GM10266 (cell line): ENCODE measurements around the gene GRM5.

Experiments used
- DNase-seq: peaks from one replicate; pipeline ENCODE4 v3.0.0; 2012; ENCODE audit errors: extremely low spot score
- CTCF ChIP-seq: IDR thresholded peaks from 2 replicates; pipeline ENCODE4 v1.5.1; 2012; ENCODE audit warnings: mild to moderate bottlenecking, low read depth; ENCODE audit not compliant: control insufficient read depth, insufficient read depth; ENCODE audit errors: missing control alignments

The GRM5 gene

GRCh38 chr11:88655196-88655595, 410.6 kb downstream of the GRM5 start:
- no peak for DNase-seq
- no peak for TF ChIP-seq CTCF

- DNase-seq = no peak
- no peak for TF ChIP-seq CTCF
Observed at GRCh38 chr11:88651556-88651955, 414.2 kb downstream of the GRM5 start.

- DNase-seq = no peak
- TF ChIP-seq CTCF = no peak
Observed at GRCh38 chr11:88644724-88645123, 421.1 kb downstream of the GRM5 start.

- no peak for DNase-seq
- TF ChIP-seq CTCF = no peak
Observed at GRCh38 chr11:88632163-88632562, 433.6 kb downstream of the GRM5 start.

GRCh38 chr11:88631497-88631896, 434.3 kb downstream of the GRM5 start:
- no peak for TF ChIP-seq CTCF
- no peak for DNase-seq

- DNase-seq = no peak
- no peak for TF ChIP-seq CTCF
Observed at GRCh38 chr11:88629496-88629895, 436.3 kb downstream of the GRM5 start.

GRCh38 chr11:88626216-88626615, 439.6 kb downstream of the GRM5 start:
- DNase-seq = no peak
- TF ChIP-seq CTCF = no peak
